Astrocyte (in vitro differentiated cells and primary cell): ENCODE data around the gene CEP250.

Source experiments
- EZH2 ChIP-seq: IDR thresholded peaks from 2 replicates; pipeline ENCODE4 v1.6.1; 2012; ENCODE audit warnings: mild to moderate bottlenecking, low read length, inconsistent platforms; ENCODE audit not compliant: insufficient read depth
- TF ChIP-seq, protein P1 (sequence below): IDR thresholded peaks from 2 replicates; pipeline ENCODE4 v1.5.1; 2011; ENCODE audit warnings: low read depth, mild to moderate bottlenecking, inconsistent platforms, low read length, moderate library complexity; ENCODE audit not compliant: insufficient read depth

GRCh38 chr20:35434085-35435005, 21.1 kb upstream of the CEP250 start:
- TF ChIP-seq, protein P1, sequence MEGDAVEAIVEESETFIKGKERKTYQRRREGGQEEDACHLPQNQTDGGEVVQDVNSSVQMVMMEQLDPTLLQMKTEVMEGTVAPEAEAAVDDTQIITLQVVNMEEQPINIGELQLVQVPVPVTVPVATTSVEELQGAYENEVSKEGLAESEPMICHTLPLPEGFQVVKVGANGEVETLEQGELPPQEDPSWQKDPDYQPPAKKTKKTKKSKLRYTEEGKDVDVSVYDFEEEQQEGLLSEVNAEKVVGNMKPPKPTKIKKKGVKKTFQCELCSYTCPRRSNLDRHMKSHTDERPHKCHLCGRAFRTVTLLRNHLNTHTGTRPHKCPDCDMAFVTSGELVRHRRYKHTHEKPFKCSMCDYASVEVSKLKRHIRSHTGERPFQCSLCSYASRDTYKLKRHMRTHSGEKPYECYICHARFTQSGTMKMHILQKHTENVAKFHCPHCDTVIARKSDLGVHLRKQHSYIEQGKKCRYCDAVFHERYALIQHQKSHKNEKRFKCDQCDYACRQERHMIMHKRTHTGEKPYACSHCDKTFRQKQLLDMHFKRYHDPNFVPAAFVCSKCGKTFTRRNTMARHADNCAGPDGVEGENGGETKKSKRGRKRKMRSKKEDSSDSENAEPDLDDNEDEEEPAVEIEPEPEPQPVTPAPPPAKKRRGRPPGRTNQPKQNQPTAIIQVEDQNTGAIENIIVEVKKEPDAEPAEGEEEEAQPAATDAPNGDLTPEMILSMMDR: no peak
- TF ChIP-seq EZH2: no peak
